C1 segment of cervical spinal cord (tissue), 14 donors: Measurements from ENCODE around the gene OR6J1.
"Not testable (repeated sequence)": the region's sequence is repeated elsewhere in the genome, so short reads cannot be mapped to it uniquely, and the experiment has no call there.

ENCODE experiments used
- DNase-seq, 14 donors: peaks; one replicate each; lab custom pipeline; 2025; lab: John Stamatoyannopoulos, UW

The OR6J1 gene

GRCh38 chr14:22650960-22651521, 6.9 kb upstream of the OR6J1 start:
- DNase-seq: no peak

DNA sequence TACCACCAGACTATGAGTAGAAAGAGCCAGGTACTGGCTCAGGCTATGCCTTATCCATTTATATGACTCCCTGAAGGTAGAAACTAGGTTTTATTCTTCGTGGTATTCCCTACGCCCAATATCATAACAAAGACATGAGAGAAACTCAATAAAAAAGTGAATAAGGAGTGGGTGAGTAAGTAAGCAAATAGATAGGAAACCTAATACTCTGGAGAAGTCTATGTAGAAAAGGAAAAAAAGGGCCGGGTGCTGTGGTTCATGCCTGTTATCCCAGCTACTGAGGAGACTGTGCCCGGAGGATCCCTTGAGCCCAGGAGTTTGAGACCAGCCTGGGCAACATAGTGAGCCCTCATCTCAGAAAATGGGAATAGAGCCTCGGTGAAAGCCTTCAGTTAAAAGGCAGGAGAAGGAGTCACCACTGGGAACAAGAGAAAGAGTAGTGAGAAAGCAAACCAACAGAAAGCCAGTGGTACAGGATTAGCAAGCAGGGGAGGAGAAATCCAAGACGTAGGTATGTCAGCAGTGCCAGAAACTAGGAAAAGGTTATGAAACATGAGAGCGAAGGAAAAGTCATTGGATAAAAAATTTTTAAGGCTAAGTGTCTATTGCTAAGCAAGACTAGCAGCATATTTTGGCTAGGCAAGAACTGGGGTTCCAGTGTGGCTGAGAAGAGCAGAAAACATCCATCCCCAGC, 6.0 kb upstream of the OR6J1 start:
- no peak for DNase-seq

DNA sequence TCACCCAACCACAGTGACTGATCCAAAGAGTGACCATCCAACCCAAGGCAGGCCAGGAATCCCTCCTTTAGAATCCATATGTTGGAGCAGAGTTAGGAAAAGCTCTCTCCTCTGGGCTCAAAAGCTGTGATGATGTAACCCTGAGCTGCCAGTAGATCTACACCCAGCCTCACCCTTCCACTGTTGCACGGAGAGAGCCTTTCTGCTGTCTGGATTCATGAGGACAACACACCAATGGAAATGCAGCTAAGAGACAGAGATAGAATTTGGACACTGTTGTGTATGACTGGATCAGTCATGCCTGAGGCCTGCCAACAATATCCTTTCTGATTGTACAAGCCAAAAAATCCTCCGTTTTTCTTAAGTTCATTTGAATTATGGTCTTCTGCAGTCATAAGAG, 4.4 kb upstream of the OR6J1 start:
- DNase-seq: no peak

- no peak for DNase-seq
These were observed 2.6 kb upstream of the OR6J1 start for GRCh38 chr14:22646570-22647254.

- no peak for DNase-seq
These were observed 2.3 kb downstream of the OR6J1 start for GRCh38 chr14:22641846-22642245.

DNA sequence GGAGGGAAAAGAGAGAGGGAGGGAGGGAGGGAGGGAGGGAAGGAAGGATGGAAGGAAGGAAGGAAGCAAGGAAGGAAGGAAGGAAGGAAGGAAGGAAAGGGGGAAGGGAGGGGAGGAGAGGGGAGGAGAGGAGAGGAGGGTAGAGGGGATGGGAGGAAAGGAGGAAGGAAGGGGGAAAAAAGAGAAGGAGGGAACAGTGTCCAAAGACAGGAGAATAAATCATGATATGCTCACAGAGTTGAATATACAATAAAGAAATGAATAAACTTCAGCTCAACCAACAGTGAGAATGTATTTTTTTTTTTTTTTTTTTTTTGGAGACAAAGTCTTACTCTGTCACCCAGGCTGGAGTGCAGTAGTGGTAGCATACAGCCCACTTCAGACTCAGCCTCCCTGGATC, 4.0 kb downstream of the OR6J1 start:
- no peak for DNase-seq

DNA sequence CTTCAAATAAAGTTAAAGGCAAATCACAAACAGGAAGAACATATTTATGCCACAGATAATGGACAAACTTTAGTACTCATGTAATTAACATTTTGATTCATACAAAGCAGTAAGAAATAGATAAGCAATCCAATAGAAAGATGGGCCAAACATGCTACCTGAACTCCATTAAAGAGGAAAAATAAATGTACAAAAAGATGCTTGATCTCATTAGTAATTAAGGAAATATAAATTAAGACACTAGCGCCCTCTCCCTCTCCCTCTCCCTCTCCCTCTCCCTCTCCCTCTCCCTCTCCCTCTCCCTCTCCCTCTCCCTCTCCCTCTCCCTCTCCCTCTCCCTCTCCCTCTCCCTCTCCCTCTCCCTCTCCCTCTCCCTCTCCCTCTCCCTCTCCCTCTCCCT, 8.2 kb downstream of the OR6J1 start:
- DNase-seq: not testable (repeated sequence)

GRCh38 chr14:22634233-22634900, 9.8 kb downstream of the OR6J1 start:
- no peak for DNase-seq

- DNase-seq: no peak
These were observed 13.7 kb downstream of the OR6J1 start for GRCh38 chr14:22630486-22630885.

DNA sequence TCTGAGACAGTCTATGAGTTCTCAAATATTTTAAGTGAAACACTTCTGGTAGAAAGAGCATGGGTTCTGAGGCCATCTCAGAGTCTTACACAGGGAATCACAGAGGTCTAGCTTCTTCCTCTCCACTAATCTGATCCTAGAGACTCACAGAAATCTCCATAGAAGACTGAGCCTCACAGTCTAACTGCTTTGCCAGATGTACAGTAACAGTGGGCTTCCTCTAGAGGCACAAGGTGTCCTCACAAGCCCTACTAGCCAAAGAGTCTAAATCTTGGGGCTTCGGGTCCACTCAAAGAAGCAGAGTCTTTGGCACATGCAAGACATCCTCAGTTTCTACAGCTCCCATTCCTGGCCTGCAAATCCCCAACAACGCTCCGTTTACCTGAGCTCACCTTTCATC, 14.1 kb downstream of the OR6J1 start:
- no peak for DNase-seq

GRCh38 chr14:22629361-22629760, 14.8 kb downstream of the OR6J1 start:
- DNase-seq: no peak

- no peak for DNase-seq
These were observed 16.5 kb downstream of the OR6J1 start for GRCh38 chr14:22627506-22628263.

GRCh38 chr14:22626590-22626989, 17.6 kb downstream of the OR6J1 start:
- no peak for DNase-seq

DNA sequence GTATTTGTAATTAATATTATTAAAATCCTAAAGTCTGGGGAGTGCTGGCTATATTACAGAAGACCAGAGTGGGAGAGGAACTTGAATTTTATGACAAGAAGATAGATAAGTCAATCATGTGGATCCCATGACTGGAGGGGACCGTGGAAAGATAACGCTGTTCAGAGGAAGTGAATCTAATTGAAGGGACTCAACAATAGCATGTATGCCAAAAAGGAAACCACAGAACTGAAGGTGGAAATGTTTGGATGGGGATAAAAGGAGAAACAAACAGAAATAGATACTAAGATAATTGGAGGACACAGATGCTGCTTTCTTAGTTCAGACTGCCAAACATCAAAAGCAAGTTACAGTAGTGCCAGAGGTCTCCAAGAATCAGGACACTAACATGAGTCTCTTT, 21.1 kb downstream of the OR6J1 start:
- DNase-seq: no peak

- no peak for DNase-seq
These were observed 21.9 kb downstream of the OR6J1 start for GRCh38 chr14:22622255-22622654.

DNA sequence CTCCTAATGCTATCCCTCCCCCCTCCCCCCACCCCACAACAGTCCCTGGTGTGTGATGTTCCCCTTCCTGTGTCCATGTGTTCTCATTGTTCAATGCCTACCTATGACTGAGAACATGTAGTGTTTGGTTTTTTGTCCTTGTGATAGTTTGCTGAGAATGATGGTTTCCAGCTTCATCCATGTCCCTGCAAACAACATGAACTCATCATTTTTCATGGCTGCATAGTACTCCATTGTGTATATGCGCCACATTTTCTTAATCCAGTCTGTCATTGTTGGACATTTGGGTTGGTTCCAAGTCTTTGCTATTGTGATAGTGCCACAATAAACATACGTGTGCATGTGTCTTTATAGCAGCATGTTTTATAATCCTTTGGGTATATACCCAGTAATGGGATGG, 28.4 kb downstream of the OR6J1 start:
- DNase-seq: not testable (repeated sequence)

- no peak for DNase-seq
These were observed 29.8 kb downstream of the OR6J1 start for GRCh38 chr14:22614240-22614799.

DNA sequence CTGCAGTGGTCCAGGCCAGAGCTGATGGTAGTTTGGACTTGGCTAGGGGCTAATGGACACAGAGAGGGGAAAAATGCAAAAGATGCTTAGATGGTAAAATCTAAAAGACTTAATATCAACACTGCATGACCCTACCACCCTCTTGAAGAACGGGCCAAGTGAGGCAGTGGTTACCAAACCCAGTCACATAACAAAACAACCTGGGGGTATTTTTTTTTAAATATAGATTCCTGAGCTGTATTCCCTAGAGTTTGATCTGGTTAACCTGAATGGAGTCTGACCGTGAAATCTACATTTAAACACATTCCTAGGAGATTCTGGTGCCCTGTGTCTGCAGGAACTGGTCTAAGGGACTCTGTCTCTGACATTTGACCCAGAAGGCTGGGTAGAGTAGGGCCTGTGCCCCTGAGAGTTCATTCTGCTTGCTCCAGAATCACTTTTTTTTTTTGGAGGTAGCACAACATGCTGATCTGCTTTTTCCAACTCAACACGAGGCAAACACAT, 30.4 kb downstream of the OR6J1 start:
- no peak for DNase-seq

DNA sequence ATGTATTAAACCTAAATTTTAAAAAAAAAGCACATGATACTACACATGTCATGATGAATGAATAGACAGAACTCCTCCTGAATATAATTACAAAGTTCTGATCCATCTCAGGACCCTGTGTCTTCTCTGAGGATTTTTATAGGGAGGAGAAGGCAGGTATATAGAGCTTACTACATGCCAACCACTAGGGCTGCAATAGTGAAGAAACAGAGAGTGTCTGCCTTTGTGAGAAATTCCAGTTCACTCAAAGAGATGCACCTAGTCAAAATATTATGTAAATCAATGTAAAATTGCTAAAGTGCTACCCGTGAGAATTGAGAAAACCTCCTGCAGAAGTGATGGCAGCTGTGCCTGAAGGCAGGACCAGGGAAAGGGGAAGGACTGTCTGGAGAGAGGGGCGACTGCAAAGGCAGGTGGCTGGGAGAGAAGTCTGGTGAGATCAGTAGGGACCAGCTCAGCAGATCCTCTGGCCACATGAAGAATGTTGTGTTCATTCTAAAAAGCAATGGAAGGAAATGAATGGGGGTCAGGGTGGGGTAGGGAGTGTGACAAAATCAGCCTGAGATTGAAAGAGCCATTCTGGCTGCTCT, 31.0 kb downstream of the OR6J1 start:
- DNase-seq: no peak

DNA sequence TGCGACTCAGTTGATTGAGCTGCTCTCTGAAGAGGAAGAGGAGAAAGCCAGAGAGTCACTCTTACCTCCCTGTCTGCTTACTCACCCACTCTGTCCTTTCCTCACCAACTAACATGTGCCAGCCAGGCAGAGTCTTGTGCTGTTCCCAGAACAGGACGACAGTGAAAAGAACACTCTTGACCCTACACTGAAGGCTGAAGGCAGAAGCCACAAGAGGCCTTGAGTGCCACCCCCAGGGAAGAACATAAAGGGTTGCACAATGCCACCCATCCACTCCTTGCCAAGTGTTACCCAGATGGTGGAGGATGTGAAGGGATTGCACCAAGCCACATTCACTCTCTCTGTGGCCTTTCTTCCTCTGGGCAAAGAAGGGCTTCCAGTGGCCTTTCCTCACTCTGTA, 33.2 kb downstream of the OR6J1 start:
- DNase-seq: no peak

DNA sequence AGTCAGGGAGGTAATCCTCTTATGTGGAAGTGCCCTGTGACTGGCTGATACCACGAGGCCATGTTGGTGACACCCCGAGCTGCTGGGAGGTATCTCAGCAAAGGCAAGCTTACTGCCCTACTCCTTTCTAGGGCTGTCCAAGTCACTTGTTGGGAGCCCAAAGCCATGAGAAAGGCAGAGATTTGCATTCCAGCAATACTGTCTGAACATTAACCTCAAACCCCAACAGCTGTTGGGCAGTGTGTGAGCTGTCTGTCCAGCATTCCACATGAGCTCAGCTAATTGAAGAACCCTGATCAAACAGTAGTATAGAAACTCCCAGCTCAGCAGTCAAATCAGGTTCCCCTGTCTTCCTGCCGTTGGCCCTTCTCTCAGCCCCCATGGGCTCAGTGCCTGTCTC, 36.9 kb downstream of the OR6J1 start:
- DNase-seq: no peak
